Activated naive CD8-positive, alpha-beta T cell (primary cell): ENCODE results near the gene YPEL1.

ENCODE experiments used
- H3K27ac Mint-ChIP-seq: one replicate; pipeline ENCODE4 v1.8.0; 2021; ENCODE audit warnings: mixed read lengths
- H3K27me3 Mint-ChIP-seq: one replicate; pipeline ENCODE4 v1.8.0; 2021; ENCODE audit warnings: mixed read lengths
- H3K36me3 Mint-ChIP-seq: one replicate; pipeline ENCODE4 v1.8.0; 2021; ENCODE audit warnings: mixed read lengths
- H3K4me1 Mint-ChIP-seq: one replicate; pipeline ENCODE4 v1.8.0; 2021; ENCODE audit warnings: low read depth, mixed read lengths
- H3K4me3 Mint-ChIP-seq: one replicate; pipeline ENCODE4 v1.8.0; 2021; ENCODE audit warnings: mild to moderate bottlenecking, mixed read lengths
- H3K9me3 Mint-ChIP-seq: one replicate; pipeline ENCODE4 v1.8.0; 2021; ENCODE audit warnings: low read depth, mixed read lengths

Gene YPEL1

GRCh38 chr22:21652547-21653545 lies 82.7 kb downstream of the YPEL1 start:
- H3K27me3 Mint-ChIP-seq = no peaks in the 10 kb centered on the region
- no peaks in the 10 kb centered on the region for H3K36me3 Mint-ChIP-seq
- H3K27ac Mint-ChIP-seq = no peak overlapping the region
- H3K4me3 Mint-ChIP-seq = peak overlapping the region; percentile 88
- H3K4me1 Mint-ChIP-seq = peaks cover 32% of the 10 kb centered on the region
- no peaks in the 10 kb centered on the region for H3K9me3 Mint-ChIP-seq

DNA sequence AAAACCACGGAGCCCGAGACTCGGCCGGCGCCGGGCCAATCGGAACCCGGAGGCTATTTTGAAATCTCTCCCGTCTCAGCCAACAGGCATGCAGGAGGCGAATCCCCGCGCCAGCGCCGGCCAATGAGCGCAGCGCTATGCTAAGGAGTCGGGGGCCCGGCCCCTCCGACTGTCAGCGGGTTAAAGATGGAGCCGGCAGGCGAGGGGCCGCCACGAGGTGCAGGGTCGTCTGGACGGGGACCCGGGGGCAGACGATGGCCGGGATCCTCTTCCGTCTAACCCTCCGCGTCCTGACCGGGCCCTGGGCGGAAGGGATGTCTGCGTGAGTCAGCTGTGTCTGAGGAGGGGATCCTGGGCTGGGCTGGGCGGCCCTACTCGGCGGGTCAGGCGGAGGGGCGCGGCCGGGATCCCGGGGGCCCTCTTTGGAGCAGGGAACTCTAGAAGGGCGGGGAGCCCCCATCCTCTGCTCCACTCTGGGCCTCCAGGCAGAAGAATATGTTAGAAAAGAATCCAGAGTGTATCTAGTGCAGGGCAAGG lies 83.5 kb downstream of the YPEL1 start:
- Mint-ChIP-seq H3K36me3 (no peaks in the 10 kb centered on the region), H3K27me3 (no peaks in the 10 kb centered on the region), H3K4me3 (peak overlapping the region; percentile 88), H3K4me1 (peaks cover 30% of the 10 kb centered on the region), H3K27ac (peak overlapping the region; percentile 66), H3K9me3 (no peaks in the 10 kb centered on the region)

GRCh38 chr22:21651521-21652009 lies 84.0 kb downstream of the YPEL1 start:
- Mint-ChIP-seq H3K27me3 (no peaks in the 10 kb centered on the region), H3K27ac (peak overlapping the region; percentile 58), H3K9me3 (no peaks in the 10 kb centered on the region), H3K4me1 (peaks cover 28% of the 10 kb centered on the region), H3K36me3 (peaks cover under 1% of the 10 kb centered on the region), H3K4me3 (peak overlapping the region; percentile 88)

GRCh38 chr22:21650823-21651520 lies 84.6 kb downstream of the YPEL1 start:
- Mint-ChIP-seq H3K36me3 (peaks cover 3% of the 10 kb centered on the region), H3K4me1 (peaks cover 28% of the 10 kb centered on the region), H3K27ac (peak overlapping the region; percentile 8), H3K9me3 (no peaks in the 10 kb centered on the region), H3K4me3 (peak overlapping the region; percentile 88), H3K27me3 (no peaks in the 10 kb centered on the region)

GRCh38 chr22:21650280-21650679 lies 85.3 kb downstream of the YPEL1 start:
- Mint-ChIP-seq H3K27ac (no peak overlapping the region), H3K36me3 (peaks cover 3% of the 10 kb centered on the region), H3K27me3 (no peaks in the 10 kb centered on the region), H3K4me3 (peak overlapping the region; percentile 88), H3K4me1 (peaks cover 28% of the 10 kb centered on the region), H3K9me3 (no peaks in the 10 kb centered on the region)
